Fibroblast of skin of scalp (primary cell): ENCODE measurements around the gene ADAMTS9.

ENCODE experiments used
- DNase-seq: peaks from one replicate; pipeline ENCODE4 v3.0.0-alpha.2; 2013

The ADAMTS9 gene

GRCh38 chr3:64475037-64475436 lies 212.8 kb downstream of the ADAMTS9 start:
- no peak for DNase-seq

DNA sequence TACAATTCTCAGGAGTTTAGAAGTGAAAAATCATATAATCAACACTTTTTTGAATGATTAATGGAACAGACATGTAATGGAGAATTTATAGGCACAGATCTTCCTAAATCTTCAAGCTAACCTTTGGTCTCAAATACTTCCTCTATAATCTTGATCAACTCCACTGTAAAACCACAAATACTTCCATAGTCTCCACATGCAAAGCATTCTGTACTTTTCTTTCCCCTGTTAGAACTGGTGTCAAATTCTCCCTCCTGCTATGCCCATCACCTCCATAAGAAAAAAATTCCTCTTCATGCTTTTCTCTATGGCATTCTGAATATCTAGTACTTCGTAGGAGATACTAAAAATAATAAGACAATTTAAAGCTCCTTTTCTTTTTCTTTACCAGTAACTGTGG lies 214.3 kb downstream of the ADAMTS9 start:
- no peak for DNase-seq

DNA sequence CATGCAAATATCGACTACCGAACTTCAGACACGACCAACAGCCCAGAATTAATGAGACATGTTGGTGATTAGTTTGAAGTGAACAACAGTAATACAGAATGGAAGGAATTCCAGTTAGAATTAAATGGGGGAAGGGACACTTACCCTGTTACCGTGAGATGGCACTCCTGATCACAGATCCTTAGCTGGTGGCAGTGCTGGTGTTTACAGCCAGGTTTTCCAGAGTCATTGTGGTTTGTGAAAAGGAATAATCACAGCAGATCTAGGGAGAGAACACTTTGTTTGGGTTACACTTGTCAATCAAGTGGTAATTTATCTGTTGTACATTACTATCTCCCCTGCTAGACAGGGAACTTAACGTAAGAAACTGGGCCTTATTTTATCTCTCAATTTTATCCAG lies 217.4 kb downstream of the ADAMTS9 start:
- no peak for DNase-seq

GRCh38 chr3:64467255-64467944 lies 220.4 kb downstream of the ADAMTS9 start:
- DNase-seq: no peak
